Kidney capillary endothelial cell (primary cell): Measurements from ENCODE around the gene KIRREL3.
"Not testable (repeated sequence)": the region's sequence is repeated elsewhere in the genome, so short reads cannot be mapped to it uniquely, and the experiment has no call there.

Source experiments
- DNase-seq: peaks from one replicate; pipeline ENCODE4 v3.0.0-alpha.2; 2018; ENCODE audit warnings: low spot score

The KIRREL3 gene

DNA sequence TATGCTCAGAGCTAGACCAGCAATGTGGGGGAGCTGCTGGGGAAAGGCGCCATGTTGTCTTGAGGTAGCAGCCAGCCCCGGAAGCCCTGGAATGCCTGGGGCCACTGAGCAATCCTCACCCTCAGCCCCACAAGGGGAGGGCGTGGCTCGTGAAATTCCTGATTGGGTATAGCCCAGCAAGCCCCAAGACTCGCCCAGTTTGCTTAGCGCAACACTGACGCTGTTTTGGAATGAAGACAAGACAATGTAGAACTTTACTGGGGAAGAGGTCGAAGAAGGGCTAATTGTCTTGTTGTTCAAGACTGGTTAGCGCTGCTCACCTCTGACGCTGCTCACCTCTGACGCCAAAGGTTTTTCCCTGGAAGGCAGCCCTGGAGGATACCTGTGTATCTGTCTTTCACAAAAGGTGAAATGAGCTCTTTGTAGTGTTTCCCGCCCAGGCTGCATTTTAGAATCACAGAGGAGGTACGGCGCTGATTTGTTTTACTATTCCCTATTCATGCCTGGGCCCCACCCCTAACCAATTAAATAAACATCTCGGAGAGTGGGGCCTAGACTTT is 597.5 kb downstream of the KIRREL3 start:
- DNase-seq = no peak

DNA sequence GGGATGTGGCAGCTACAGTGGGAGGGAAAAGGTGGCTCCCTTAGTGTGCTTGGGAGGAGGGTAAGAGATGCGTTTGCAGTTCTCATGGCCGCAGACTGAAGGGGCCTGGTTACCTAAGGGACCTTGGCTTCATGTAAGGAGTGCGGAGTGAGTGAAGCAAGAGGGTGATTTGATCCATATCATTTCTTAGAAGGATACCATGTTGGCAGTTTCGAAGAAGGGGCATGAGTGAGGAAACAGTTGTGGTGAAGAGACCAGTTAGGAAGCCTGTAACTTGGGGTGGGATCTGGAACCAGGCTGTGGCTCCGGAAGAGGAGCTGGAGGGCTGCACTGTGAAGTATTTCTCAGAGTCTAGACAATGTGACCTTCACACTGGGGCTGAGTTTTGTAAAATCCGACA is 600.1 kb downstream of the KIRREL3 start:
- no peak for DNase-seq

DNA sequence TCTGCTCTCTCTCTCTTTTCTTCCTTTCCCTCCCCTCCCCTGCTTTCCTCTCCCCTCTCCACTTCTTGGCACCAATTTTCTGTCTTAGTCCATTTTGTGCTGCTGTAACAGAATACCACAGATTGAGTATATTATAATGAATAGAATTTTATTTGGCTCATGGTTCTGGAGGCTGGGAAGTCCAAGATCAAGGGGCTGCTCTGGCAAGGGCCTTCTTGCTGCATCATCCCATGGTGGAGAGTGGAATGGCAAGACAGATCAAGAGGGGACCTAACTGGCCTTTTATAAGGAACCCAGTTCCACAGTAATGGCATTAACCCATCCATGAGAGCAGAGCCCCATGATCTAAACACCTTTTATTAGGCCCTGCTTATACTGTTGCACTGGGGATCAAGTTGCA is 600.6 kb downstream of the KIRREL3 start:
- DNase-seq = no peak

DNA sequence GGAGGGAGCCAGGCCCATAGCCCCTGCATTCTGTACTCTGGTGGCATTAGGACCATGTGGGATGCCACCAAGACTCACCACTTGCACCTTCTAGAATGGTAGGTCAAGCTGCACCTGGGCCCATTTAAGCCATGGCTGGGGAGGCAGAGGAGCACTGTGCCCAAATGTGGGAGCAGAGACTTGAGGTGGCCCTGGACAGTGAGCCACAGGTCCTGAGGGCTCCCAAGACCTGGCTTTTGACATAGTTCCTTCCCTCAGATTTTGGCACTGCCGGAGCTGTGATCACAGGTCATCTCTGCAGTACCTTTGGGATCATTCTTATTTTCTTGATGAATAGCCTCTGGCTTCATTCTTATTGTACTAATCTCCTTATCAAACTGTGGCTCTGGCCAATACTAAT is 601.8 kb downstream of the KIRREL3 start:
- DNase-seq = no peak

DNA sequence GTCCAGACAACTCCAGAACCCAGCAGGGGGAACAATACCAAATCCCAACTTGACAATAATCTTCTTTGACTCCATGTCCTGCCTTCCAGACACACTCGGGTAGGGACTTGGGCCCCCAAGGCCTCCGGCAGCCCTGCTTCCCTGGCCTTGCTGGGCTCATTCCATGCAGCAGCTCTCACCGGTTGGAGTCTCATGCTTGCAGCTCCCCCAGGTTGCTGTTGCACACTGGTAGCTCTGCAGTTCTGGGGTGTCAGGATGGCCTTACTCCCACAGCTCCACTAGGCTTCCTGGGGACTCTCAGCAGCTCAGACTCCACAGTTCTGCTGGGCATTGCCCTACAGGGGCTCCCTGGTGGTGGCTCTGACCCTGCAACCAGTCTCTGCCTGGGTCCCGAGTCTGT is 602.3 kb downstream of the KIRREL3 start:
- DNase-seq = no peak

DNA sequence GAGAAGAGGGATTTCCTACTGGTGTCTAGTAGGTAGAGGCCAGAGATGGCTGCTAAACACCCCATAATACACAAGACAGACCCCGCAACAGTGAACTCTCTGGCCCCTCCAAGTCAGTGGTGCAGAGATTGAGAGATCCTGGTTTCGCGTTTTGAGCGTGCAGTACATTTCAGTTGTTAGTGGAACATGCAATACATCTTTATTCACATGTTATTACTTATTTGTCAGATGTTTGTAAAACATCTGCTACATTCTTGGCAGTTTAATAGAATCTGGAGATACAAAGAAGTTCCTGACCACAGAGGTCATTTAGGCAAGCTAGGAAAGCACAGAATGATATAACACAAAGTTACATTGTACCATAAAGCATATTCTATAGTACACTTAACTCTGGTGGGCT is 603.6 kb downstream of the KIRREL3 start:
- DNase-seq = no peak

DNA sequence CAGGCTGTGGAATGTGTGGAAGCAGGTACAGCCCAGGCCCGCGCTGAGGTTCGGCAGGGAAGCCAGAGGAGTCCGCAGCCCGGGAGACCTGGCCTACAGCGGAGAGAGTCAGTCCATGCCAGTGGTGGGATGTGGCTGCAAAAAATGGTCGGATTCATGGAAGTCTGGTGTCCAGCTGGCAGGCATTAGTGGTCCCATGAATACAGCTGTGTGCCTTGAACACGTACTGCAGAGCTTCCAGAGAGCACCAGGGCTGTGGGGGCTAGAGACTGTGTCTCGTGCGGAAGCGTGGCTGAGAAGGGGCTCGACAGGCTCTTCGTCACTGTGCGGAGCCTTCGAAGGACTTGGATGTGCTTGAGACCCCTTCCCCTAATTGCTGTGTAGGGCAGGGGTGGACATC is 604.3 kb downstream of the KIRREL3 start:
- not testable (repeated sequence) for DNase-seq

DNA sequence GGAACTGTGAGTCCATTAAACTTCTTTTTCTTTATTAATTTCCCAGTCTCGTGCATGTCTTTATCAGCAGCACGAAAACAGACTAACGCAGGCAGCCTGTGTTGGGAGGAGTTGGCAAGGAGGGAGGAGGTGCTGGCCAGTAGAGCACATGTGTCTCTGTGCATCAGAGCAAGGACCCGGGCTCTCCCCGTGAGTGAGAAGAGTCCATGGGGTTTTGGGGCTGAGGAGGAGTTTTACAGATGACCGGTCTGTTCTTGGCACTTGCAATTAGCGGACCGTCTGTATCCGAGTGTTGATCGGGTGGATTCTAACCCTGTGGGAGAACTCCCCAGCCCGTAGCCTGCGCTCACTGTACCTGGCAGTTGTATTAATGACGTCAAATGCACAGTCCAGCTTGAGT is 604.8 kb downstream of the KIRREL3 start:
- DNase-seq = not testable (repeated sequence)

DNA sequence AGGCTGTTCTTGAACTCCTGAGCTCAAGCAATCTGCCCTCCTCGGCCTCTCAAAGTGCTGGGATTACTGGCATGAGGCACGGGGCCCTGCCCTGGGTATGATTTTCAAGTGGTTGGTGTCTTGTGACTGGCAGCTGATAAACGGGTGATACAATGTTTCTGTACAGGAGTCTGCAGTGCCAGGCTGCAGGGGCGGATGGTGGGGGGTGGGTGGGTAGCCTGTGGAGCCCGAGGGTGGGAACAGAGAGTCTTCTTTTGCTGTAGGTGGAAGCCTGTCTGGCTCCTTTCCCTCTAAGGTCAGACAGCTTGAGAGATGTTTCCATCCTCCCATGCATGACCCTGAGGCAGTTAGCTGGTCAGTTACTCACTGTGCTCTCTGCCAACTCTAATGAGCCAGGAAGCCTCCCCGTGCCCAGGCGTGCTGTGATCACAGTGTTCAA is 605.9 kb downstream of the KIRREL3 start:
- not testable (repeated sequence) for DNase-seq

DNA sequence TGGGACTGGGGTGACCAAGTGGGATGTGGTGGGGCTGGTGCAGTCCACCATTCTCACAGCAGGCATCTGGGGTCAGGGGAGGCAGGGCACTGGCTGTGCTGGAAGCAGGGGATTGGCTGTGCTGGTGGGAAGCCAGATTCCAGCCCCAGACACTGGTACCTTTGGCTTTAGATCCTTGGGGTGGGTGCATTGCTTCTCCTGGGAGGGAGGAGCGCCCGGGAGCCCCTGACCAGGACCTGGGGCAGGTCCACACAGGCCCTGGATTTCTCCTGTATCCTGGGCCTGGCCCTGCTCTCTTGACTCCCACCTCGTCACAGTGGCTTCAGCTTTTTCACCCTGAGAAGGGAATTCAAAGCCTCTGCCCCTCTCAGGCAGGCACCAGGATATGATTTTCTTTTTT is 606.5 kb downstream of the KIRREL3 start:
- DNase-seq = no peak

DNA sequence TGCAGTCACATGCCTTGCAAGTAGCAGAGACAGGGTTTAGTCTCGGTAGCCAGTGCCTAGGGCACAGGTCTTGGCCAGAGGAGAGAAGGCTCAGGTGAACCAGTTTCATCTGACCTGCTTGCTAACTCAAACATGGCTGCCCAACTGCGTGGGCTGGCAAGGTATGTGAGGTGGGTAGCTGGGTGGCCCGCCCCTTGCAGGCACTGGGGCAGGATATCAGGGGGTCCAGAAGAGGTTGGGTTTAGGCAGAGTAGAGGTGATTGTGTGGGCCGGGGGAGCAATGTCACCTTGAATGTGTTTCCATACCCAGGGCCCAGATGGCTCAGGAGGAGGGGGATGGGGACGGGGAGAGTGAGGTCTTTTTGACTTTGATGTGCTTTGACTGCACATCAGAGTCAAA is 607.4 kb downstream of the KIRREL3 start:
- no peak for DNase-seq

DNA sequence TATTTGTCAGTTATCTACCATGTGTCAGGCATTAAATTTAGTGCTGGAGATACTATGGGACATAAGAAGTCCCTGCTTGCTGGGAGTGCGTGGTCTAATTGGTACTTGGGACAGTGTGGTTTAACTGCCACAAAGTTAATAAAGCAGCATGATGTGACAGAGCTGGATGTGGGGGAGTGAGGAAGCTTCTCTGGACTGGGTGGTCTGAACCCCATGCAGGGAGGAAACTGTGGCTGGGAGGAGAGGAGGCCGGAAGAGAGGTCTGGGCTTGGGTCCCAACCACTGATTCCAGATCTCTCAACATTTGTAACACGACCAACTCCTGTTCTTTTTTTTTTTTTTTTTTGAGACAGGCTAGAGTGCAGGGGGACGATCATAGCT is 607.9 kb downstream of the KIRREL3 start:
- DNase-seq = no peak

DNA sequence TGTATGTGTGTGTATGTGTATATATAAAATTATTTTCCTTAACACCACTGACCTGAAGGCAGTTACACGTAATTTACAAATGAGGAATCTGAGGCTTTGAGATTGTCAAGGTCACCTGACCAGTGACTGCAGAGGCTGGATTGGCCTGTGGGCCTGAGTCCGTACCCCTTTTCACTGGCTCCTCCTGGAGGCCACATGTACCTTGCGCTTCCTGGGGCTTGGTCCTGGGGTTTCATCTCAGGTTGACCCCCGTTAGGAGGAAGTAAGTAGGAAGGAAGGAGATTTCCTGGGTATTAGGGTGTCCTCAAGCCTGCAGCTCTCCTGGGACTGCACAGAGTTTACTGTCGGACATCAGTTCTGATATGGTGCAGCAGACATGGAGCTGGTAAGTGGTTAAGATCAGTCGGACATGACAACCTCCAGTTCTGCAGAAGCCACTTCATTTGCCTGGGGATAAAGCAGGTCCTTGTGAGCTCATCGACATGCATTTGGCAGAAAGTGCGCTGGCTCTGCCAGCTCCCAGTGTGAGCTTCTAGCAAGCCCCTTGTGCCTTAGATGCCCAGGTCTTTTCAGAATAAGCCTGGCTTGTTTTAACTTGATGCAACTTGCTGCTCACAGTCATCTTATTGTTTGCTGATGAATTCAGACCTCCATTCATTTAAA is 608.5 kb downstream of the KIRREL3 start:
- no peak for DNase-seq

DNA sequence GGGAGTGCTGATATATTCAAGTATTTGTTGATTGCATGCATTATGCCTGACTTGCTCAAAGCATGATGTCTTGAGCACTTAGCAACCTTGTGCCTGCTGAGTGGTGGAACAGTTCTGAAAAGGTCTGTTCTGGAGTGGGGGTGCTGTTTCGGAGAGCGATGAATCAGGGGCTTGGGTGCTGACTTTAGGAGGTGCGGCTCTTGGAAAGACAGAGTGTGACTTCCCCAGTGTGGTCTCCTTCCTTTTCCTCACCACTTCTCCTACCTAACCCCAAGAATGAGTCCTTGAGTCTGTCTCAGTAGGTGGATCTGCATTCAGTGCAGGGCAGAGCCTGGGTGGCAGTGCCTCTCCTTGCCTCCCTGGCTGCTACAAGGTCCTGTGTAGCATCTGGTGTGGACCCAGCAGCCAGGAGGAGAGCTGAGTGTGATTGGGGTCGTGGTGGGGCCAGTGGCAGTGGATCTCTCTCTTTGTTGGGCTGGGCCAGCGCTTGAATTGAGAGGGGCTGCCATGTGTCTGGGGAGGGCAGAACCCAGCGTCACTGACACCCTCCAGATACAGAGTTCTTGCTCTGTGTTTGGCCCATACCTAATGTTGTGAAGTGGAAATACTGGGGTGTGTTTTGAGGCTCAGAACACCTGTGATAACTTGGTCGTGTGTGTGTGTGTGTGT is 609.1 kb downstream of the KIRREL3 start:
- DNase-seq = no peak

DNA sequence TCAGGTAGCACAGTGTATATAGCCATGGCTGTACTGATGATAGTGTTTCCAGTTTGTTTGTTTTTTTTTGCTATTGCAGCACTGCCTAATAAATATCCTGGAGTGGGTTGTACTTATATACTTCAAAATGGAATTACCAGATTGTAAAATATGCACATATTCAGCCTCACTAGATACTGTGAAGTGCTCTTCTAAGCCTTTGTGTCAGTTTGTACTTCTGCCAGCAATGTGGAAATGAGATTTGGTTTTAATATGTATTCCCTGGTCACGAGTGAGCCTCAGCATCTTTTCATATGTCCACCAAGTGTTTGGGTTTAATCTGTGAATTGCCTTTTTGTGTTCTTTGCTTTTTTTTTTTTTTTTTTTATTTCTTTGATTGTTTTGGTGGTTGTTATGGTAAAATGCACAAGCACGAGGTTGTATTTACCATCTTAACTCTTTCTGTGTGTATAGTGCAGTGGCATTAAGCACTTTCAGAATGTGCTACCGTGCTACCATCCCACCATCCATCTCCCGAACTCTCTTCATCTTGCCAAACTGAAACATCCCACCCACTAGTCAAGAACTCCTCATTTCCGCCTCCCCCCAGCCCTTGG is 610.2 kb downstream of the KIRREL3 start:
- no peak for DNase-seq

DNA sequence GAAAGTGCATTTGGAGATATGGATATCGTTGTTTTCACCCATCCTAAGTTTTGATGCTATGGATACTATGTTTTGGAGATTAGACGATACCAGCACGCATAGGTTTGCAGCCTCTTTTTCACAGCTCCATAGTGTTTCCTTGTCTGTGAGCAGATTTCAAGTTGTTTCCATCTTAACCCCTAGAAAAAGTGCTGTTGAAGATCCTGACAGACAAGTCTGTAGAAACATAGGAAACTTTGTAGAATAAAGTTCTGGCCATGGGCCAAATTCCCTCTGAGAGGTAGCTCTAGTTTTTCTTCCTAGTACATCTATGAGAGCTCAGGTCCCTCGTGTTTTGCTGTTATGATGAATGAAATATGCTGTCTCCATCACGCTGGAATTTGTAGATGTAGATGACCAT is 612.7 kb downstream of the KIRREL3 start:
- no peak for DNase-seq

DNA sequence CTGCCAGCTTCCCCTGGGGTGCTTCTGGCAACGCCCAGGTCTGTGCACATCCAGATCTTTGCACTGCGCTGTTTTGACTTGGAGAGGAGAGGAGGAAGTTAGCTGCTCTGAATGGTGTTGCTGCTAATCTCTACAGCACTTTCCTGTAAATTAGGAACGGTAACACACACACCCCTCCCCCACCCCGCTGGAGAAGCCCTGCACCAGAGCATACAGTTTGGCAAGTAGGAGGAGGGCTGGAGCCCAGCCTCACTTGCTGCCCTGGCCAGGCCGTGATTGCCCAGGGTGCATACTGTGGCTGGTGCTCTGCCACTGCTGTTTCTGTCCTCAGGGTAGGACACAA is 613.9 kb downstream of the KIRREL3 start:
- not testable (repeated sequence) for DNase-seq

DNA sequence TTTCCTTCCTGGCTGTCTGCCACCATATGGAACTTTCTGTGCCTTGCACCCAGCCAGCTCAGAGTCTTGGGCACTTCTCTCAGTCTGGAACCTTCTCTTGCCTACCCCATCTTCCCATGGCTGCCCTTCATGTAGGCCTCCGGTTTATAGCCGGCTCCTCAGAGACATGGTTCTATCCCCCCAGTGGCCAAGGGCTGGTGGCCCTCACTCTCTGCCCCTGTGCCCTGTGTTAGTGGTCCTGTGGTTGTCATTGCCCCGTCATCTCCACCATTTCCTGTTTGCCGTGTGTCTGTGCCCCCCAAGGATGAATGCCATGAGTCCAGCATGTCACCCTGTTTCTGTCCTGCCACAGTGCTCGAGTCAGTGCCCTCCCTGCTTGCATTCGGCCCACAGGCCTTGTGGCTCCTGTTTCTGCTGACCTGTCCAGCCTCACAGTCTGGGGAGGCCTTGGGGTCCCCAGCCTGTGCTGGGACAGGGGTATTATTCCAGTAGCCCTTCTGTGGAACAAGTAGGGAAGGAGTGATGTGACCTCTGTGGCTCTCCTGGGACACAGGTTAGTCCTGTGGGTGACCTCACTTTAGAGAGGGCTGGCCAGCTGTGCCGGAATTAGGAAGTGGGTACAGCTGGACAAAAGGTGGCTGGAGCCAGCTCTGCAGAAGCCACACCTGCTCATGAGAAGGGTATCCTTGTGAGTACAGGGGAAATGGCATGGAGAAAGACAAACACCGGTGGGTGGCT is 614.4 kb downstream of the KIRREL3 start:
- no peak for DNase-seq

DNA sequence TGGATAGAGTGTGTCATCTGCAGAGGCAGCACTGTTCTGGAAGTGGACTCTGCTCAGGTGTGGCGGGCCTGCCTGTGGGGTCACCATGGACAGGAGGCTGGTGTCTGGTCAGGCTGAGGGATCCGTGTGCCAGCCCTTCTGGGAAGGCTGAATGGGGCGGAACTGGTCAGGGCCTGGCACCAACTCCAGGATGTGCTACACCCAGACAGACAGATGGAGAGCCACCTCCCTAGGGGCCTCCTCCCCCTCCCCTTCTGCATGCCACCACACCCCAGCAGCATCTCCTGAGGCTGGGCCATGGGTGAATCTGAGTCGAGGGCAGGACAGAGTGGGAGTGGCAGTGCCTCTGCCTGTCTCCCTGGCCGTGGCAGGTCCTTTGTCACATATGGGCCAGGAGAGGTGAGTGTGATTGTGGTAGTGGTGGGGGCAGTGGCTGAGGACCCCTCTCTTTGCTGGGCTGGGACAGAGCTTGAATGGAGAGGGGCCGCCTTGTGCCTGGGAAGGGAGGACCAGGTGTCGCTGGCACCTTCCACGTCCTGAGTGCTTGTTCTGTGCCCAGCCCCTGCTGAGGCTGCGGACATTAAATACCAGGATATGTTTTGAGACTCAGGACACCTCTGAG is 616.0 kb downstream of the KIRREL3 start:
- DNase-seq = no peak

DNA sequence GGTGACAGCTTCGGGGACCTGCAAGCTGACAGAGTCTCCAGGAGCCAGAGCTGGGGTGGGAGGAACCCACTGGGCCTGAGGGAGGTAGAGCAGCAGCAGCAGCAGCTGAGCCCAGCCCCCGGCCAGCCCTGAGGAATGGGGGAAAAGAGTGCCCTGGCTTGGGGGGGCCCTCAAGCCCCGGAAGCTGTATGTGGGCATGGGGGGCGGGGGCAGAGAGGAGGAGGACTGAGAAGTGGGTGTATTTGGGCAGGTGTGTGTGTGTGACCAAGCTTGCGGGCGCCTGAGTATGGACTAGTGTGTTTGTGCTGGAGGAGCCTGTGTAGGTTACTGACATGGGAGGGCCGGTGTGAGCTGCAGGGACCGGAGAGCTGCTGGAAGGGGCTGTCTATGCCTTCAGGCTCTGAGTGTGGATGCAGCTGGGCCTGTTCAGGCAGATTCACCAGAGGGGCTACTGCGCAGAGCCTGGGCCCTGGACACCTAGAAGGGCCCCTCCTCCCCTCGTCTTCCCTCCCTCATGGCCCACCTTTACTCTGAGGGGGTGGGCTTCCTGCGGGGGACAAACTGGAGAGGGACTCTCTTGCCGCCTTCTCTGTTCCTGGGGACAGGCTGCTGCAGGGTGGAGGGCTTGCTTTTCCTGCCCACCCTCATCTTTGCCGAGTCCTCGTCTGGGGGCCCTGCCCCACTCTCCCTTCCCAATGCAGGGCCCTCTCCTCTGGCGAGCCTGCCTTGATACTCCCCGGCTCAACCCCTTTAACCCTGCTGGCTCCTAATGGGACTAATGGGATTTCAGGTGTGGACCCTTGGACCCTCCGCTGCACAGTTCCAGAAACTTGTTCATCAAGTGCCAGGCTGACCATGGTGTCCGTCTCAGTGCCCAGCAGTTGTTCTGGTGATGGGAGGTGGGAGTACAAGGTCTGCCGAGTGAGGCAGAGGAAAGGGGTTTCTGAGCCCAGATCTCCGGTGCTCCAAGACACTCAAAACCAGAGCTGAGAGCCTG is 616.9 kb downstream of the KIRREL3 start:
- no peak for DNase-seq

DNA sequence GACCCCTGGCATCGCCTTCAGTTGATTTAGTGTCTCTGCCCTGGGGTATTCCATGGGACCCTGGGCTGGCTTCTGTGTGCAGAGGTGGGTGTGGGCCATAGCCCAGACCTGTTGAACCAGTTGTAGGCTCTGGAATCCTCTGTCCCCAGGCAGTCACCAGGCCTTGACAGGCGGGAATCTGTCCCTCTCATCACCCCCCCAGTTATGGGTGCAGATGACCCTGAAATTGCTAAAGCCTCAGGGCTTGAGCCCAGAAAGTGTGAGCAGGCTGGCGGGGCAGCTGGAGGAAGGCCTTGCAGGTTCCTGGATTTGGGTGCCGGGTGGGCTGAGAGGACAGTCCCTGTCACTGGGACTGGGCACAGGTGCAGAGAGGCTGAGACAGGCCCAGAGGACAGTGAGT is 617.9 kb downstream of the KIRREL3 start:
- not testable (repeated sequence) for DNase-seq
